IMR-90 (cell line): ENCODE results near the gene DNM3. TPM values are rescaled to one million over a fixed set of nuclear protein-coding genes. Genes with fewer than 3 reads are reported as not detected.

Experiments used
- ATAC-seq: fragments of 200-7000 bp; cut with Tn5 transposase; 2 replicates; pipeline ENCODE4 v1.9.1; 2020; ENCODE audit warnings: low read depth, mild to moderate bottlenecking, moderate library complexity
- BruUV-seq: library from RNA; stranded (reverse); fragments of 400-500 nt; replicated peaks from 2 replicates; lab custom pipeline; 2021; lab: Mats Ljungman, UMichigan
- CTCF ChIA-PET: fragments of 300-600 bp; formaldehyde crosslinking; extraction: SDS; loops from one replicate; lab custom pipeline; 2021; ENCODE audit warnings: antibody characterized with exemption; lab: Yijun Ruan, JAX
- POLR2A ChIA-PET: fragments of 300-600 bp; sonication (Branson Sonifier 250); formaldehyde crosslinking; loops from one replicate; lab custom pipeline; 2022; ENCODE audit warnings: antibody characterized with exemption; ENCODE audit not compliant: unreplicated experiment; lab: Charles Lee
- DNase-seq: peaks from one replicate; pipeline ENCODE4 v3.0.0; 2013
- H2AFZ ChIP-seq: replicated peaks from 2 replicates; pipeline ENCODE3; 2013; ENCODE audit warnings: low read length, mild to moderate bottlenecking; ENCODE audit not compliant: poor library complexity
- H2AK5ac ChIP-seq: 2 replicates; pipeline ENCODE4 v1.6.1; 2013; ENCODE audit warnings: low read depth, low read length, inconsistent platforms
- H2AK9ac ChIP-seq: replicated peaks from 2 replicates; pipeline ENCODE3; 2013; ENCODE audit warnings: mild to moderate bottlenecking, low read depth, low read length, moderate library complexity; ENCODE audit not compliant: poor library complexity
- H2BK120ac ChIP-seq: 2 replicates; pipeline ENCODE4 v1.6.1; 2013; ENCODE audit warnings: low read depth, low read length, inconsistent platforms
- H2BK15ac ChIP-seq: 3 replicates; pipeline ENCODE4 v1.6.1; 2013; ENCODE audit warnings: low read depth, low read length, inconsistent platforms
- H2BK20ac ChIP-seq: 2 replicates; pipeline ENCODE4 v1.6.1; 2013; ENCODE audit warnings: low read depth, mild to moderate bottlenecking, inconsistent platforms, low read length, moderate library complexity
- H2BK5ac ChIP-seq: 2 replicates; pipeline ENCODE4 v1.6.1; 2013; ENCODE audit warnings: mild to moderate bottlenecking, low read depth, low read length, inconsistent platforms; ENCODE audit not compliant: poor library complexity, severe bottlenecking
- H3K14ac ChIP-seq: replicated peaks from 2 replicates; pipeline ENCODE4 v1.6.1; 2013; ENCODE audit warnings: low read depth, low read length, inconsistent platforms
- H3K18ac ChIP-seq: 2 replicates; pipeline ENCODE4 v1.6.1; 2013; ENCODE audit warnings: low read depth, low read length, control low read depth
- H3K23ac ChIP-seq: 2 replicates; pipeline ENCODE4 v1.6.1; 2013; ENCODE audit warnings: low read depth, low read length, inconsistent platforms
- H3K27ac ChIP-seq: 2 replicates; pipeline ENCODE4 v1.5.1; 2013; ENCODE audit warnings: mild to moderate bottlenecking, control low read depth, low read length; ENCODE audit not compliant: insufficient read depth
- H3K27me3 ChIP-seq: 2 replicates; pipeline ENCODE4 v1.6.1; 2013; ENCODE audit warnings: low read length; ENCODE audit not compliant: control insufficient read depth, insufficient read depth
- H3K36me3 ChIP-seq: 2 replicates; pipeline ENCODE4 v1.6.1; 2013; ENCODE audit warnings: low read length, mixed read lengths; ENCODE audit not compliant: control insufficient read depth, insufficient read depth
- H3K4ac ChIP-seq: 2 replicates; pipeline ENCODE4 v1.6.1; 2013; ENCODE audit warnings: low read depth, low read length, inconsistent platforms
- H3K4me1 ChIP-seq: 2 replicates; pipeline ENCODE4 v1.6.1; 2013; ENCODE audit warnings: low read length, mixed read lengths; ENCODE audit not compliant: control insufficient read depth, insufficient read depth
- H3K4me2 ChIP-seq: 2 replicates; pipeline ENCODE4 v1.6.1; 2013; ENCODE audit warnings: low read depth, mild to moderate bottlenecking, control low read depth, low read length, moderate library complexity
- H3K4me3 ChIP-seq: 2 replicates; pipeline ENCODE4 v1.5.1; 2013; ENCODE audit warnings: low read depth, mild to moderate bottlenecking, control low read depth, low read length, moderate library complexity; ENCODE audit not compliant: insufficient read depth
- H3K56ac ChIP-seq: 2 replicates; pipeline ENCODE4 v1.6.1; 2013; ENCODE audit warnings: low read length, inconsistent platforms; ENCODE audit not compliant: insufficient read depth; ENCODE audit errors: extremely low read depth
- H3K79me1 ChIP-seq, 2 experiments: 2 replicates each; pipeline ENCODE4 v1.6.1; 2013; ENCODE audit warnings: low read length in 2 of 2, inconsistent platforms in 1 of 2, low read depth in 1 of 2
- H3K9ac ChIP-seq: 2 replicates; pipeline ENCODE4 v1.6.1; 2013; ENCODE audit warnings: low read depth, low read length, control low read depth
- H3K9me1 ChIP-seq: 2 replicates; pipeline ENCODE4 v1.6.1; 2013; ENCODE audit warnings: low read length, inconsistent platforms; ENCODE audit not compliant: insufficient read depth
- H3K9me3 ChIP-seq: 2 replicates; pipeline ENCODE4 v1.6.1; 2013; ENCODE audit warnings: low read length; ENCODE audit not compliant: control insufficient read depth, insufficient read depth
- H4K20me1 ChIP-seq: 2 replicates; pipeline ENCODE4 v1.6.1; 2013; ENCODE audit warnings: low read length, inconsistent platforms; ENCODE audit not compliant: insufficient read depth
- H4K5ac ChIP-seq: 2 replicates; pipeline ENCODE4 v1.6.1; 2013; ENCODE audit warnings: mild to moderate bottlenecking, low read depth, low read length, control low read depth
- H4K8ac ChIP-seq, 2 experiments: 2 replicates each; pipeline ENCODE4 v1.6.1; 2013; ENCODE audit warnings: low read depth in 2 of 2, low read length in 2 of 2, control low read depth in 1 of 2, inconsistent platforms in 1 of 2
- H4K91ac ChIP-seq: 2 replicates; pipeline ENCODE4 v1.6.1; 2013; ENCODE audit warnings: low read depth, low read length, inconsistent platforms; ENCODE audit not compliant: insufficient read depth
- BHLHE40 ChIP-seq: fragments of 150-350 bp; IDR thresholded peaks from 2 replicates; pipeline ENCODE4 v1.6.1; 2016; ENCODE audit warnings: mild to moderate bottlenecking, low read depth, low read length
- FOS ChIP-seq: fragments of 150-350 bp; IDR thresholded peaks from 2 replicates; pipeline ENCODE4 v1.6.1; 2016; ENCODE audit warnings: low read depth, low read length
- MAZ ChIP-seq: IDR thresholded peaks from 2 replicates; pipeline ENCODE4 v1.6.1; 2012; ENCODE audit warnings: low read depth, mild to moderate bottlenecking, low read length, improper control_type of control experiment, moderate library complexity, borderline replicate concordance
- POLR2A ChIP-seq: IDR thresholded peaks from 2 replicates; pipeline ENCODE4 v1.6.1; 2012; ENCODE audit warnings: mild to moderate bottlenecking, low read depth, low read length
- RFX5 ChIP-seq: IDR thresholded peaks from 2 replicates; pipeline ENCODE4 v1.8.0; 2012; ENCODE audit warnings: low read depth, mild to moderate bottlenecking, low read length, moderate library complexity
- WGBS, 2 experiments: methylation state at CpG; one replicate each; pipeline versions ENCODE4 v1.1.5 to v1.1.7; 2013; ENCODE audit warnings: missing lambda C conversion rate in 2 of 2; ENCODE audit not compliant: insufficient read length in 1 of 2; ENCODE audit errors: extremely low coverage in 2 of 2; 5-methylcytosine and 5-hydroxymethylcytosine counted together
- dilution Hi-C: fragments of 300-500 bp; cut with HindIII; formaldehyde crosslinking; loops from one replicate; pipeline ENCODE4 v1.14.3; 2018; ENCODE audit warnings: low sequenced_read_pairs; ENCODE audit not compliant: unreplicated experiment
- in situ Hi-C: fragments of 300-500 bp; cut with MboI; formaldehyde crosslinking; loops from 3 replicates; pipeline ENCODE4 v1.14.3; 2019; ENCODE audit warnings: low sequenced_read_pairs, inconsistent platforms, mixed read lengths
- intact Hi-C: fragments of 100-400 bp; cut with micrococcal nuclease; formaldehyde crosslinking; loops from 2 replicates; pipeline ENCODE4 v1.10.0; 2022
- polyA plus RNA-seq, 3 experiments: library from polyadenylated mRNA; depleted of rRNA; stranded (reverse); fragments of >200 nt; gene quantifications; 2 replicates each; pipeline ENCODE4 v1.2.3, GENCODE V29; 2012; ENCODE audit warnings: low replicate concordance in 1 of 3
- total RNA-seq: library from RNA; depleted of rRNA; stranded (reverse); fragments of >200 nt; gene quantifications from 2 replicates; pipeline ENCODE4 v1.2.3, GENCODE V29; 2012

DNM3 gene
- total and polyA plus RNA-seq, 2 of the 4 experiments (the other 2 are of a cell fraction) = 0.36 TPM

GRCh38 chr1:171911506-171911905 lies 70.2 kb downstream of the DNM3 start:
- no peak overlapping the region for H3K14ac ChIP-seq
- no peak overlapping the region for H4K5ac ChIP-seq
- H2AK9ac ChIP-seq = no peak overlapping the region
- no peaks in the 10 kb centered on the region for H3K36me3 ChIP-seq
- H3K9me3 ChIP-seq = no peaks in the 10 kb centered on the region
- dilution Hi-C loops = no loop called here
- H4K8ac ChIP-seq = no peak overlapping the region
- H2BK15ac ChIP-seq = no peak overlapping the region
- H4K91ac ChIP-seq = no peak overlapping the region
- no peaks in the 10 kb centered on the region; the same call in 1 of the 2 replicates for H3K27me3 ChIP-seq
- H2BK20ac ChIP-seq = no peak overlapping the region
- no peaks in the 10 kb centered on the region for H3K9me1 ChIP-seq
- no peak overlapping the region for H3K4me3 ChIP-seq
- H2BK5ac ChIP-seq = no peak overlapping the region
- ATAC-seq (no peak), DNase-seq (no peak)
- no peak overlapping the region for H3K9ac ChIP-seq
- no peak overlapping the region for H3K27ac ChIP-seq
- CTCF ChIA-PET = no interaction called here
- no TSS peak for BruUV-seq
- H3K18ac ChIP-seq = no peak overlapping the region
- POLR2A ChIA-PET = no interaction called here
- H3K4me2 ChIP-seq = no peak overlapping the region
- intact Hi-C loops = no loop called here
- no peaks in the 10 kb centered on the region for H3K79me1 ChIP-seq
- H2BK120ac ChIP-seq = no peak overlapping the region
- TF ChIP-seq RFX5 (no peak), POLR2A (no peak), MAZ (no peak), FOS (no peak), BHLHE40 (no peak)
- H3K23ac ChIP-seq = no peak overlapping the region
- no peaks in the 10 kb centered on the region for H3K4me1 ChIP-seq
- no peak overlapping the region for H2AFZ ChIP-seq
- in situ Hi-C loops = no loop called here
- no peak overlapping the region for H3K4ac ChIP-seq
- 50% methylated on average over 2 of the region's 8 CpGs; no CpG with 5 or more reads in 1 of the 2 experiments for WGBS, 2 experiments
- no peak overlapping the region for H3K56ac ChIP-seq
- no peaks in the 10 kb centered on the region for H4K20me1 ChIP-seq
- no peak overlapping the region for H2AK5ac ChIP-seq
